ENCODE results near the gene PDX1.

- TF ChIP-seq CTCF (IDR thresholded peaks at IDR 0.05; ENCODE audit: borderline replicate concordance, extremely low read depth, low read length, poor library complexity, severe bottlenecking) = no peak
- no peak for TF ChIP-seq EZH2 (IDR thresholded peaks at IDR 0.05; ENCODE audit: borderline replicate concordance, low read depth, low read length, severe bottlenecking)
Observed at GRCh38 chr13:27926644-27927434, 7.0 kb downstream of the PDX1 start.

Measured in DND-41 (cell line).